ENCODE results near the gene SPC25. TPM values are rescaled to one million over a fixed set of nuclear protein-coding genes. Genes with fewer than 3 reads are reported as not detected.

SPC25 gene
- total and polyA plus RNA-seq, 2 experiments from 2014 or later, result 23.4 to 72.7 TPM

- TF ChIP-seq REST (IDR thresholded peaks at IDR 0.05; ENCODE audit: unreplicated experiment), result no peak
Measured at GRCh38 chr2:168890006-168890782, at the start of gene SPC25 (continued).

GRCh38 chr2:168939918-168940317, 49.7 kb upstream of the SPC25 start:
- ATAC-seq (no peak), DNase-seq (ENCODE audit: low spot score) (no peak)
- Histone ChIP-seq H3K9me2 (ENCODE audit: insufficient read depth) (no peaks in the 10 kb centered on the region), H3K27ac (ENCODE audit: low read depth) (no peak overlapping the region), H3F3A (replicated peaks; ENCODE audit: low read depth) (no peaks in the 10 kb centered on the region), H3K79me2 (replicated peaks; ENCODE audit: insufficient read depth) (no peaks in the 10 kb centered on the region), H4K20me1 (replicated peaks; ENCODE audit: insufficient read depth) (no peaks in the 10 kb centered on the region), H3K4me3 (no peak overlapping the region), H2AFZ (no peak overlapping the region), H3K4me2 (no peak overlapping the region), H3K4me1 (ENCODE audit: insufficient read depth) (no peaks in the 10 kb centered on the region), H3K36me3 (ENCODE audit: insufficient read depth) (no peaks in the 10 kb centered on the region), H3K27me3 (ENCODE audit: insufficient read depth) (no peaks in the 10 kb centered on the region)
- TF ChIP-seq EZH2 (IDR thresholded peaks at IDR 0.05; ENCODE audit: low read depth, unreplicated experiment), result no peak
- no peak for TF ChIP-seq ZNF462 (CRISPR knock-in tag; IDR thresholded peaks at IDR 0.05)
- peaks cover 2% of the 10 kb centered on the region; the same call in 1 of the 3 replicates for H3K4me1 Mint-ChIP-seq
- H3K27me3 Mint-ChIP-seq (ENCODE audit: insufficient read depth, low read depth, poor library complexity), result peaks cover 2% of the 10 kb centered on the region
- no peaks in the 10 kb centered on the region for H3K36me3 Mint-ChIP-seq (ENCODE audit: low read depth)
- no peaks in the 10 kb centered on the region for H3K9me3 Mint-ChIP-seq
- no peak overlapping the region for H3K4me3 Mint-ChIP-seq
- H3K27ac Mint-ChIP-seq, result no peak overlapping the region
